ENCODE results near the gene HIVEP2. TPM values are rescaled to one million over a fixed set of nuclear protein-coding genes. Genes with fewer than 3 reads are reported as not detected.
A peak's percentile ranks its signal among the peaks of the same experiment; 100 is the strongest.

Gene HIVEP2
- total and polyA plus RNA-seq, 2 of the 4 experiments (the other 2 are of a cell fraction), result 4.3 to 11.3 TPM

DNA sequence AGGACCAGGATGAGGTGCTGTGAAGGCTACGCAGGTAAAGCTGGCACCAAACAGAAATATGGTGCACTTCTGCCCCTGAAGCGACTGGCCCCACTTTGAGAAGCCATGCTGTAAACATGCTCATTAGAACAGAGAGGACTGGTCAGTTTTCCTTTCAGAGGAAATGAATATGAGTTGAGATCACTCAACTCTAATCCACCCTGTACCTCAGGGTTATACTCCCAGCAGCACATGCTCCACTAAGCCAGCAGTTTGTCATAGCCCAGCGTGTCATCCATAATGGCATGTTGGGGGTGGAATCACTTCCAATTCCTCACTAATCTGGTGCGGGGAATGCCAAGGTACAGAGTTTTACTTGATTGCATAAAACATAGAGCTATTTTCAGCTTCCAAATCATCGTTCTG, 98.1 kb downstream of the HIVEP2 start:
- Histone ChIP-seq H3K27ac (ENCODE audit: insufficient read depth, low read length) (peak overlapping the region; percentile 38; the same call in 1 of the 2 replicates), H2BK5ac (ENCODE audit: low read depth, low read length, poor library complexity, severe bottlenecking) (peak overlapping the region; percentile 84), H3K9me3 (ENCODE audit: control insufficient read depth, insufficient read depth, low read length) (no peaks in the 10 kb centered on the region), H3K27me3 (ENCODE audit: control insufficient read depth, insufficient read depth, low read length) (no peaks in the 10 kb centered on the region), H3K18ac (ENCODE audit: low read depth, low read length) (peak overlapping the region; percentile 52; the same call in 1 of the 2 replicates), H3K4me3 (ENCODE audit: insufficient read depth, low read depth, low read length) (no peak overlapping the region), H4K8ac (ENCODE audit: low read depth in 2 of 2, low read length in 2 of 2) (peak overlapping the region; percentile 3 to 63; a peak in 1 of 4 replicates), H2BK15ac (ENCODE audit: low read depth, low read length) (0 out of 3 replicates have a peak overlapping the region, but pooled peaks have one; percentile 17), H4K5ac (ENCODE audit: low read depth, low read length) (peak overlapping the region; percentile 45; the same call in 1 of the 2 replicates), H2AK5ac (ENCODE audit: low read depth, low read length) (no peak overlapping the region), H3K23ac (ENCODE audit: low read depth, low read length) (peak overlapping the region; percentile 73; the same call in 1 of the 2 replicates), H3K79me1 (ENCODE audit: low read depth in 1 of 2, low read length in 2 of 2) (peaks cover 23 to 70% of the 10 kb centered on the region in 2 experiments), H4K20me1 (ENCODE audit: insufficient read depth, low read length) (peaks cover 4% of the 10 kb centered on the region; the same call in 1 of the 2 replicates), H3K4me2 (ENCODE audit: low read depth, low read length) (peak overlapping the region; percentile 81), H3K36me3 (ENCODE audit: control insufficient read depth, insufficient read depth, low read length) (no peaks in the 10 kb centered on the region), H3K14ac (replicated peaks; ENCODE audit: low read depth, low read length) (peak overlapping the region; percentile 65; the same call in 1 of the 2 replicates), H4K91ac (ENCODE audit: insufficient read depth, low read depth, low read length) (no peak overlapping the region), H3K9ac (ENCODE audit: low read depth, low read length) (no peak overlapping the region), H3K9me1 (ENCODE audit: insufficient read depth, low read length) (peaks cover 5% of the 10 kb centered on the region), H3K4me1 (ENCODE audit: control insufficient read depth, insufficient read depth, low read length) (peaks cover 24% of the 10 kb centered on the region), H3K56ac (ENCODE audit: extremely low read depth, insufficient read depth, low read length) (peak overlapping the region; percentile 52; the same call in 1 of the 2 replicates), H2BK20ac (ENCODE audit: low read depth, low read length) (peak overlapping the region; percentile 77), H2BK120ac (ENCODE audit: low read depth, low read length) (peak overlapping the region; percentile 67), H2AK9ac (replicated peaks; ENCODE audit: low read depth, low read length, poor library complexity) (no peak overlapping the region), H2AFZ (replicated peaks; ENCODE audit: low read length, poor library complexity) (peak overlapping the region; percentile 24), H3K4ac (ENCODE audit: low read depth, low read length) (peak overlapping the region; percentile 82)
- no CpG with 5 or more reads among the region's 5 CpGs for WGBS, 2 experiments (ENCODE audit: extremely low coverage in 2 of 2, insufficient read length in 1 of 2)
- peak; percentile 95 for DNase-seq
- intact Hi-C loops (cut with micrococcal nuclease), result loop anchor here (5.0 kb wide), 1 partner anchor 80 kb away; no protein-coding TSS in a partner anchor
- CTCF ChIA-PET, result no interaction called here
- POLR2A ChIA-PET (ENCODE audit: unreplicated experiment), result no interaction called here
- in situ Hi-C loops (cut with MboI; ENCODE audit: low sequenced_read_pairs), result no loop called here
- peak; percentile 69 for ATAC-seq (ENCODE audit: low read depth)
- no TSS peak for BruUV-seq (replicated peaks)
- dilution Hi-C loops (cut with HindIII; ENCODE audit: low sequenced_read_pairs, unreplicated experiment), result no loop called here
- TF ChIP-seq RCOR1 (IDR thresholded peaks at IDR 0.05; ENCODE audit: insufficient replicate concordance, low read length) (no peak), MXI1 (IDR thresholded peaks at IDR 0.05; ENCODE audit: borderline replicate concordance, low read depth, low read length) (peak; percentile 38; the same call in 1 of the 2 replicates), MAZ (IDR thresholded peaks at IDR 0.05; ENCODE audit: borderline replicate concordance, low read depth, low read length) (no peak), FOS (IDR thresholded peaks at IDR 0.05; ENCODE audit: low read depth, low read length) (no peak; the same call in 1 of the 2 replicates), CEBPB (IDR thresholded peaks at IDR 0.05; ENCODE audit: low read depth, low read length) (peak; percentile 70), RAD21 (IDR thresholded peaks at IDR 0.05; ENCODE audit: low read length) (no peak; the same call in 1 of the 2 replicates), POLR2A (IDR thresholded peaks at IDR 0.05; ENCODE audit: low read depth, low read length) (peak; percentile 49; the same call in 1 of the 2 replicates), BHLHE40 (IDR thresholded peaks at IDR 0.05; ENCODE audit: low read depth, low read length) (peak; percentile 84), CHD1 (IDR thresholded peaks at IDR 0.05; ENCODE audit: low read depth, low read length) (no peak), MAFK (IDR thresholded peaks at IDR 0.05; ENCODE audit: low read depth, low read length) (no peak; the same call in 1 of the 2 replicates), SMC3 (IDR thresholded peaks at IDR 0.05; ENCODE audit: low read depth, low read length) (peak; percentile 10; the same call in 1 of the 2 replicates), RFX5 (IDR thresholded peaks at IDR 0.05; ENCODE audit: low read depth, low read length) (no peak)
- TF ChIP-seq, protein P1, sequence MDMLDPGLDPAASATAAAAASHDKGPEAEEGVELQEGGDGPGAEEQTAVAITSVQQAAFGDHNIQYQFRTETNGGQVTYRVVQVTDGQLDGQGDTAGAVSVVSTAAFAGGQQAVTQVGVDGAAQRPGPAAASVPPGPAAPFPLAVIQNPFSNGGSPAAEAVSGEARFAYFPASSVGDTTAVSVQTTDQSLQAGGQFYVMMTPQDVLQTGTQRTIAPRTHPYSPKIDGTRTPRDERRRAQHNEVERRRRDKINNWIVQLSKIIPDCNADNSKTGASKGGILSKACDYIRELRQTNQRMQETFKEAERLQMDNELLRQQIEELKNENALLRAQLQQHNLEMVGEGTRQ (IDR thresholded peaks at IDR 0.05; ENCODE audit: low read depth, low read length), result peak; percentile 57; the same call in 1 of the 2 replicates
- TF ChIP-seq, protein P2, sequence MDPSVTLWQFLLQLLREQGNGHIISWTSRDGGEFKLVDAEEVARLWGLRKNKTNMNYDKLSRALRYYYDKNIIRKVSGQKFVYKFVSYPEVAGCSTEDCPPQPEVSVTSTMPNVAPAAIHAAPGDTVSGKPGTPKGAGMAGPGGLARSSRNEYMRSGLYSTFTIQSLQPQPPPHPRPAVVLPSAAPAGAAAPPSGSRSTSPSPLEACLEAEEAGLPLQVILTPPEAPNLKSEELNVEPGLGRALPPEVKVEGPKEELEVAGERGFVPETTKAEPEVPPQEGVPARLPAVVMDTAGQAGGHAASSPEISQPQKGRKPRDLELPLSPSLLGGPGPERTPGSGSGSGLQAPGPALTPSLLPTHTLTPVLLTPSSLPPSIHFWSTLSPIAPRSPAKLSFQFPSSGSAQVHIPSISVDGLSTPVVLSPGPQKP (IDR thresholded peaks at IDR 0.05; ENCODE audit: borderline replicate concordance, low read depth, low read length), result no peak
- TF ChIP-seq, protein P3, sequence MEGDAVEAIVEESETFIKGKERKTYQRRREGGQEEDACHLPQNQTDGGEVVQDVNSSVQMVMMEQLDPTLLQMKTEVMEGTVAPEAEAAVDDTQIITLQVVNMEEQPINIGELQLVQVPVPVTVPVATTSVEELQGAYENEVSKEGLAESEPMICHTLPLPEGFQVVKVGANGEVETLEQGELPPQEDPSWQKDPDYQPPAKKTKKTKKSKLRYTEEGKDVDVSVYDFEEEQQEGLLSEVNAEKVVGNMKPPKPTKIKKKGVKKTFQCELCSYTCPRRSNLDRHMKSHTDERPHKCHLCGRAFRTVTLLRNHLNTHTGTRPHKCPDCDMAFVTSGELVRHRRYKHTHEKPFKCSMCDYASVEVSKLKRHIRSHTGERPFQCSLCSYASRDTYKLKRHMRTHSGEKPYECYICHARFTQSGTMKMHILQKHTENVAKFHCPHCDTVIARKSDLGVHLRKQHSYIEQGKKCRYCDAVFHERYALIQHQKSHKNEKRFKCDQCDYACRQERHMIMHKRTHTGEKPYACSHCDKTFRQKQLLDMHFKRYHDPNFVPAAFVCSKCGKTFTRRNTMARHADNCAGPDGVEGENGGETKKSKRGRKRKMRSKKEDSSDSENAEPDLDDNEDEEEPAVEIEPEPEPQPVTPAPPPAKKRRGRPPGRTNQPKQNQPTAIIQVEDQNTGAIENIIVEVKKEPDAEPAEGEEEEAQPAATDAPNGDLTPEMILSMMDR (conservative IDR thresholded peaks at IDR 0.05; ENCODE audit: low read depth, low read length), result no peak
